ENCODE measurements around the gene ZNF546.
"Not testable (repeated sequence)": the region's sequence is repeated elsewhere in the genome, so short reads cannot be mapped to it uniquely, and the experiment has no call there.

The ZNF546 gene

DNA sequence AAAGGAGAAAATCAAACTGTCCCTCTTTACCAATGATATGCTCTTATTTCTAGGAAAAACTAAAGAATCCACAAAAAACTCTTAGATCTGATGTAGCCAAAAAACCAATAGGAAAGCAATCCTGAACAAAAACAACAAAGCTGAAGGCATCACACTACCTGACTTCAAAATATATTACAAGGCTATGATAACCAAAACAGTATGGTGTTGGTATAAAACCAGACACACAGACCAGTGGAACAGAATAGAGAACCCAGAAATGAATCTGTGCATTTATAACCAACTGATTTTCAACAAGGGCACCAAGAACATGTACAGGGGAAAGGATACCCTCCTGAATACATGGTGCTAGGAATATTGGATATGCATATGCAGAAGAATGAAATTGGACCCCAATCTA lies 9.7 kb upstream of the ZNF546 start:
- no peak for DNase-seq

DNA sequence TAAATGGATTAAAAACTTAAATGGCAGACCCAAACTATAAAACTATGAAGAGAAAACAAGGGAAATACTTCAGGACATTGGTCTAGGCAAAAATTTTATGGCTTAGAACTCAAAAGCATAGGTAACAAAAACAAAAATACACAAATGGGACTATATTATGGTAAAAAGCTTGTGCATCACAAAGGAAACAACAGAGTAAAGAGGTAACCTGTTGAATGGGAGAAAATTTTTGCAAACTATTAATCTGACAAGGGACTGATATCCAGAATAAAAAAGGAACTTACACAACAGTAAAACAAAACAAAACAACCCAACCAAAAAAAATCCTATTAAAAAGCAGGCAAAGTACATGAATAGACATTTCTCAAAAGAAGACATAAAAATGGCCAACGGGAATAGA lies 9.3 kb upstream of the ZNF546 start:
- DNase-seq = no peak

DNA sequence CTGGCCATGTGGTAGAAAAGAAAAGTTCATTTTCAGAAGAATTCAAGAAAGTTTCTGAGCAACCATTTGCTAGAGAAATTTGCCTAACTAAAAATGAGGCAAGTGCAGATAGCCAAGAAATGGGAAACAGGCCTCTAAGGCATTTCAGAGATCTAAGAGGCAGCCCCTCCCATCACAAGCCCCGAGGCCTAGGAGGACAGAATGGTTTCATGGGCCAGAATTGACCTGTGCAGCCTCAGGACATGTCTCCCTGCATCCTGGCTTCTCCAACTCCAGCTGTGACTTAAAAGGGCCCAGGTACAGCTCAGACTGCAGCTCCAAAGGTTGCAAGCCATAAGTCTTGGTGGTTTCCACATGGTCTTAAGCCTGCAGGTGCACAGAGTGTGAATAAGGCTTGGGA lies 3.3 kb upstream of the ZNF546 start:
- DNase-seq = no peak

DNA sequence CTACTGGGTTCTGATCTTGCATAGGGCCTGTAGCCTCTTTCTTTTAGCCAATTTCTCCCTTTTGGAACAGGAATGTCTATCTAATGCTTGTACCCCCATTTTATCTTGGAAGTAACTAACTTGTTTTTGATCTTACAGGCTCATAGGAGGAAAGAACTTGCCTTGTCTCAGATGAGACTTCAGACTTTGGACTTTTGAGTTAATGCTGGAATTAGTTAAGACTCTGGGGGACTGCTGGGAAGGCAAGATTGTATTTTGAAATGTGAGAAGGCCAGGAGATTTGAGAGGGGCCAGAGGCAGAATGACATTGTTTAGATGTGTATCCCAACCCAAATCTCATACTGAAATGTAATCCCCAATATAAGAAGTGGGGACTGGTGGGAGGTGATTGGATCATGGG lies 2.5 kb upstream of the ZNF546 start:
- DNase-seq = no peak

DNA sequence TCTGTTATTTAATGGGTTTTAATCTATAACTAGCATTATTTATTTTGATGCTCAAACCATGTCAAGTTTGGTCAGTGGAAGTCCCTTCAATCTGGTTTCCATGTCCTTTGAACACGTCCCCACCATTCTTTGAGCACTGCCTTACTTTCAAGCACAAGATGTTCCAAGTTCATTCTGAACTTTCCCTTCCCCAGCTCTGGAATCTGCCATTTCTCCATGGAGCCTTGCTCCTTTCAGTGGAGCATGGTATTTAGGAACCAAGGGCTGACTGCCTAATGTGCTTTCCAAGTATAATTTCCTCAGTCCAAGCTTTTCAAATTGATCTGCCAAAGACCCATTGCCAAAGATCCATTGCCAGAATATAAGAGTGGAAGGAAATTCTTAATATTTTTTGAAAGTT lies 1.1 kb upstream of the ZNF546 start:
- DNase-seq = no peak

DNA sequence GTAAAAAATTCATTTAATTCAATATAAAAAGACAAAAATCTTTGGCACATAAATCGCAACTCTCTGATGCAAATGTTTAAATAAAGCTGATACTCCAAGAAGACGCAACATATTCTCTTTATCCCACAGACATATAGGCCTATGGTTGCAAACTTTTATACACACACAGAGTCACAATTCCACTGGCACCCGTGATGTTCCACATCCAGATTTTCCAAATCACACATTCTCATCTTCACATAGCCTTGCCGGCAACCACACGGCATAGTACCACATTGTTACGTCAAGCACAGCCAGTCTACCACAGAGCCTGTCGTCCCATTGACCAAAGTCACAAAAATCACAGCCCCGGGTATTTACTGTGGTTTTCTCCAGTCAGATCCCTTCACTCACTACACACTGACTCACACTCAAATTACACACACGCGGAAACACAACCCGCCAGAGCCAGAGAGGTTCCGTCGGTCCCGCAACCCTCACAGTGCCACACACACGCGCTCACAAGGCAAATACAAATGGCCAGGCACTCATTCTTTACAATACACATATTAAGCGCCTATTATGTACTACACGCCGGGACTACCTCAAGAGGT lies 546 bp upstream of the ZNF546 start:
- no peak for DNase-seq

DNA sequence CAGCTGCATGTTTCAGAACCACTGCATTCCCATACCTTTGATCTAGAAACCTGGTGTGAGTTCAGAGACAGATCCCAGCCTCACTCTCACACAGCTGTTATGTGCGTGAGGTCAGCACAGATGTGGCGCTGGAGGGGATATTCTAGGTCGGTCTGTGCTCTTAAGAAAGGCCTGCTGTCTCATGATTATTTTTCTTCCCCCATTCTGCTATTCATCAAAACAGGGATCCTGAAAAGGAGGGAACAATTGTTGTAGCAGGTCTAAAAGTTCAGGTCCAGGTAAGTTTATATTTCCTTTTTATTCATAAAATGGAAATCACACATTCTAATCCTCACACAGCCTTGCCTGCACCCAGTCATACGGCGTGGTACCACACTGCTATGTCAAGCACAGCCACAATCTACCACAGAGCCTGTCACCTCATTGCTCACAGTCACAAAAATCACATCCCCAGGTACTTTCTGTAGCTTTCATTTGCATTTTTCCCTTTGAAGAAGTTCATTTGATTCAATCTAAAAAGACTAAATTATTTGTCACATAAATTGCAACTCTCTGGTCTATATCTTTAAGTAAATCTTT lies 867 bp downstream of the ZNF546 start:
- DNase-seq = no peak

DNA sequence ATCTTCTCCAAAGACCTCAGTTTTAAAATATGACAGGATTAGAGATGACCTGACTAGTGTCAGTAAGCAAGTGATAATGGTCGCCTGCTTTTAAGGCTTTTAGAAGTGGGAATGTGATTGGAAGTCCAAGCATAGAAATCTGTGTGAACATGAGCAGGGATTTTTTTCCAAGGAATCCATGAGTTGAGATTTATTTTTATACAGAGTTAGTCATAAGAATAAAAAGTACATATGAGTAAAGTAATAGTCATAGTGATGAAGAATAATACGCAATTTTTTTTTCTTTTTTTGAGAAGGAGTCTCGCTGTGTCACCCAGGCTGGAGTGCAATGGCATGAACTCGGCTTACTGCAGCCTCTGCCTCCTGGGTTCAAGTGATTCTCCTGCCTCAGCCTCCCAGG lies 1.6 kb downstream of the ZNF546 start:
- no peak for DNase-seq

DNA sequence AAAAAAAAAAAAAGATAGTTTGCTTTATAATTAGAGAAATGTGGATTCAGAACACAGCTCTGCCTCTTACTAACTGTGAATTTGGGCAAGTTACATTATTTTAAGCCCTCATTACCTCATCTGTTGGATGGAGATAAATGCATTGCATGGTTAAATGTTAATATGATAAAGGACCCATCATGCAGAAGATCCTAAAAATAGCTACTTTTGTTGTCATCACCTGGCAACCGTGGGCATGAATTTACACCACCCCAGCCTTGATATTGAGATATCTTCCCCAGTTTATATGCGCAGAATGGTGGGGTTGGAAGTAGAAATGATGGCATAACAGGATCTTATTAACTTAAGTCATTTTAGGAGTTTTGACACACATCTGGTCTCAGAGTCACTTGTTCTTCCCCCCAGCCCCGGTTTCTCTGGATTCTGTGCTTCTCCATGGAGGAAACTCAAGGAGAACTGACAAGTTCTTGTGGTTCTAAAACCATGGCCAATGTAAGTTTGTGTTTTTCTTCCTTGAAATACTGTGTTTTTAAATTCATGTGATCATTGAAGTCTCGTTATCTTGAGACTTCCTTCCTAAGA lies 8.9 kb downstream of the ZNF546 start:
- no peak for DNase-seq

DNA sequence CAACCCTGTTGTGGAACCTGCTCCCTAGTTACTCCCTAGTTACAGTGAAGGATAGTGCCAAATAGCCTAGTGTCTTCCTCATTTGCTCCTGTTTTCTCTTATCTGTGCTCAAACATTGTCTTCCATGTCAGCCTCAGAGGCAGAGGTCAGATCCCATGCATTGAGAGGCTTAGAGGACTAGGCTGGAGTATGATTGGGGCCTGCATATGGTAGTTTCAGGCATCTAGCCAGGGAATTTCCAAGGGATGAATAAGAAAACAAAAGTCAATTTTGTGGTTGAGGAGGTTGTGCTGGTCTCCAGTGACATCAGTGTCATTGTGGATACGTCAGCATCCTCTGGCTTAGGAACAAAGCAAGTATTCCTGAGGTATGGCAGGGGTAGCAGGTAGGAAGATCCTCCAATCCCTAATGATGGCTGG lies 9.4 kb downstream of the ZNF546 start:
- no peak for DNase-seq

DNA sequence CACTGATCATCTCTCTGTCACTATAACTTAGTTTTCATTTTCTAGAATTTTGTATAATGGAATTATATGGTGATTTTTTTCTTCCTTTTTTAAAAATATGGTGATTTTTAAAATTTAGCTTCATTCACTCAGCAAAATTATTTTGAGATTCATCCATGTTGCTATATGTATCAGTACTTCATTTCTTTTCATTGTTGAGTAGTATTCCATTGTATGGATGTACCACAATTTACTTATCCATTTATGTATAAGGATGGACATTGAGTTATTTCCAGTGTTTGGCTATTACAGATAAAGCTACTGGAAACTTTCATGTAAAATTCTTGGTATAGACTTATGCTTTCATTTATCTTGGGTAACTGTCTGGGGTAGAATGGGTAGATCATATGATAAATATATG lies 12.8 kb downstream of the ZNF546 start:
- DNase-seq = no peak

DNA sequence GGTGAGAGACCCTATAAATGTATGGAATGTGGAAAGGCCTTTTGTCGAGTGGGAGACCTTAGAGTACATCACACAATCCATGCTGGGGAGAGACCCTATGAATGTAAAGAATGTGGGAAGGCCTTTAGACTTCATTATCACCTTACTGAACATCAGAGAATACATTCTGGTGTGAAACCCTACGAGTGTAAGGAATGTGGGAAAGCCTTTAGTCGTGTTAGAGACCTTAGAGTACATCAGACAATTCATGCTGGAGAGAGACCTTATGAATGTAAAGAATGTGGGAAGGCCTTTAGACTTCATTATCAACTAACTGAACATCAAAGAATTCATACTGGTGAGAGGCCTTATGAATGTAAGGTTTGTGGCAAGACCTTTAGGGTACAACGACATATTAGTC lies 17.1 kb downstream of the ZNF546 start:
- DNase-seq = no peak

DNA sequence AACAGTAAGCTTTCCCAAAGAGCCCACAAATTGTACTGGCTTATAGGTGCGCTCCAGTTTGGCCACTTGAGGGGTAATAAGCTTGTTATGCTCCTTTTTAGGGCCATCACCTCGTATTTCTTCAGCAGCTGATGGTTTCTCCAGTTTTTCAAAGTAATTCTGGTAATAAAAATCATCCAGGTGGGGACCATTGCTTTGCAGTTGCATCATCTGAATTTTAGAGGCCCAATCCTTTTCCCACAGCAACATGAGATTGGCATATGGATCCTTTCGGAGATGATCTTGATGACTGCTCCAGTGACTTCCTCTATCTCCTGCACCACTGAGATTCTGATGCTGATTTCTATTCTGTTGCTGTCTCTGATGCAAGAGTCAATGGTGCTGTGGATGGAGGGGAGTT lies 27.1 kb downstream of the ZNF546 start:
- DNase-seq = no peak

DNA sequence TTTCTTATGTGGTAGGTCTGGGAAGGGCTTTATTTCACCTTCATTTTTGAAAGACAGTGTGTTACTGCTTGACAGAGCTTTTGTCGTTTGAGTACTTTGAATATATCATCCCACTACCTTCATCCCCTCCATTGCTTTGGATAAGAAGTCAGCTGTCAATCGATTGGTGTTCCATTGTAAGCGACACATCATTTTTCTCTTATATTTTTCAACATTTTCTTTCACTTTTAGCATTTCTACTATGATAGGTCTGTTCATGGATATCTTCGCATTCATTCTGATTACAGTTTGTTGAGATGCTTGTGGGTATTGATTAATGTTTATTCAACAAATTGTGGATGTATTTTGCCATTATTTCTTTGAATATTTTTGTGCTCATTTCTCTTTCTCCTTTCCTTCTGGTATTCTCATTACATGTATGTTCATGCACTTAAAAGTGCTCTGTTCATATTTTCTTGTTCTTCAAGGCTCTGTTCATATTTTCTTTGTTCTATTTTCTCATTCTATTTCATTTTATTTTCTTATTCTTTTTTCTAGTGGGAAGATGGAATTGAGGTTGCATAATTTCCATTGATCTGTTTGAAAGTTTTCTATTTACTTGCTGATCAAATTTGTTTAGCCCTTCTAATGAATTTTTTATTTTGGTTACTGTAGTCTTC lies 29.2 kb downstream of the ZNF546 start:
- DNase-seq = no peak

DNA sequence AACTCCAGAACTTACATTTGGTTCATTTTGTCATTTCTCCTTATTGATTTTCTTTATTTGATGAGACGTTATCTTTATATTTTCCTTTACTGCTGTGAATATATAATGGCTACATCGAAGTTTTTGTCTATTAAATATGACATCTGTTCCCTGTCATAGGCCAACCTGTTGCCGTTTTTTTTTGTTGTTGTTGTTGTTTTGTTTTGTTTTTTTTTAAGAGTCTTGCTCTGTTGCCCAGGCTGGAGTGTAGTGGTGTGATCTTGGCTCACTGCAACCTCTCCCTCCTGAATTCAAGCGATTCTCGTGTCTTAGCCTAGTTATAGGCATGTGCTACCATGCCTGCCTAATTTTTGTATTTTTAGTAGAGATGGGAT lies 29.7 kb downstream of the ZNF546 start:
- DNase-seq = no peak

DNA sequence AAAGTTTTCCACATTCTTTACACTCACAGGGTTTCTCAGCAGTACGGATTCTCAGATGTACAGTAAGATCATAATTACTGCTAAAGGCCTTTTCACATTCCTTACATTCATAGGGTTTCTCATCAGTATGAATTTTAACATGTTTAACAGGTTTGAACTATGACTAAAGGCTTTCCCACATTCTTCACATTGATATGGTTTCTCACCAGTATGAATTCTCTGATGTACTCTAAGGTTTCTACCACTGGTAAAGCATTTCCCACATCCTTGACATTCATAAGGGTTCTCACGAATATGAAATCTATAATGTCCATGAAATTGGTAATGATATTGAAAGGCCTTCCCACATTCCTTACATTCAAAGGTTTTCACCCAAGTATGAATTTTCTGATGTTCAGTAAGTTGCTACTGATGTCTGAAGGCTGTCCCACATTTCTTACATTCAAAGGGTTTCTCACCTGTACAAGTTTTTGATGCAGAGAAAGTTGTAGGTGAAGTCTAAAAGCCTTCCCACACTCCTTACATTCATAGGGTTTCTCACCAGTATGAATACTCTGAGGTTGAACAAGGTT lies 37.2 kb downstream of the ZNF546 start:
- DNase-seq = no peak

DNA sequence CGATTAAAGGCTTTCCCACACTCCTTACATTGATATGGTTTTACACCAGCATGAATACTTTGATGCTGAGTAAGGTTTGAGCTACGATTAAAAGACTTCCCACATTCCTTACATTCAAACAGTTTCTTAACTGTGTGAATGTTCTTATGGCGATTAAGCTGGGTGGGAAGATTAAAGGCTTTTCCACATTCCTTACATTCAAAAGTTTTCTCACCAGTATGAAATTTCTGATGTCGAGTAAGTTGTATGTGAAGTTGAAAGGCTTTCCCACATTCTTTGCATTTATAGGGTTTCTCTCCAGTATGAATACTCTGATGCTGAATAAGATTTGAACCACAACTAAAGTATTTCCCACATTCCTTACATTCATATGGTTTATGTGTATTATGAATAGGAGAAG lies 39.1 kb downstream of the ZNF546 start:
- DNase-seq = no peak

DNA sequence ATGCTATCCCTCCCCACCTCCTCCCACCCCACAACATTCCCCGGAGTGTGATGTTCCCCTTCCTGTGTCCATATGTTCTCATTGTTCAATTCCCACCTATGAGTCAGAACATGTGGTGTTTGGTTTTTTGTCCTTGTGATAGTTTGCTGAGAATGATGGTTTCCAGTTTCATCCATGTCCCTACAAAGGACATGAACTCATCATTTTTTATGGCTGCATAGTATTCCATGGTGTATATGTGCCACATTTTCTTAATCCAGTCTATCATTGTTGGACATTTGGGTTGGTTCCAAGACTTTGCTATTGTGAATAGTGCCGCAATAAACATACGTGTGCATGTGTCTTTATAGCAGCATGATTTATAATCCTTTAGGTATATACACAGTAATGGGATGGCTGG lies 41.2 kb downstream of the ZNF546 start:
- not testable (repeated sequence) for DNase-seq

DNA sequence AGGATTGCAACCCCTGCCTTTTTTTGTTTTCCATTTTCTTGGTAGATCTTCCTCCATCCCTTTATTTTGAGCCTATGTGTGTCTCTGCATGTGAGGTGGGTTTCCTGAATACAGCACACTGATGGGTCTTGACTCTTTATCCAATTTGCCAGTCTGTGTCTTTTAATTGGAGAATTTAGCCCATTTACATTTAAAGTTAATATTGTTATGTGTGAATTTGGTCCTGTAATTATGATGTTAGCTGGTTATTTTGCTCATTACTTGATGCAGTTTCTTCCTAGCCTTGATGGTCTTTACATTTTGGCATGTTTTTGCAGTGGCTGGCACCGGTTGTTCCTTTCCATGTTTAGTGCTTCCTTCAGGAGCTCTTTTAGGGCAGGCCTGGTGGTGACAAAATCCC lies 44.9 kb downstream of the ZNF546 start:
- DNase-seq = not testable (repeated sequence)

DNA sequence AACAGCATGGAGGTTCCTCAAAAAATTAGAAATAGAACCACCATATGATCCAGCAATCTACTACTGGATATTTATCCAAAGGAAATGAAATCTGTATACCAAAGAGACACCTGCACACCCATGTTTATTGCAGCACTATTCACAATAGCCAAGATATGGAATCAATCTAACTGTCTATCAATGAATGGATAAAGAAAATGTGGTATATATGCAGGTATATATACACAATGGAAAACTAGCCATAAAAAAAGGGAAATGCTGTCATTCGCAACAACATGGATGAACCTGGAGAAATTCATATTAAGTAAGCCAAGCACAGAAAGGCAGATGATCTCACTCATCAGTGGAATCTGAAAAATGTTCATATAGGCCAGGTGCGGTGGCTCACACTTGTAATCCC lies 56.6 kb downstream of the ZNF546 start:
- DNase-seq = no peak

DNA sequence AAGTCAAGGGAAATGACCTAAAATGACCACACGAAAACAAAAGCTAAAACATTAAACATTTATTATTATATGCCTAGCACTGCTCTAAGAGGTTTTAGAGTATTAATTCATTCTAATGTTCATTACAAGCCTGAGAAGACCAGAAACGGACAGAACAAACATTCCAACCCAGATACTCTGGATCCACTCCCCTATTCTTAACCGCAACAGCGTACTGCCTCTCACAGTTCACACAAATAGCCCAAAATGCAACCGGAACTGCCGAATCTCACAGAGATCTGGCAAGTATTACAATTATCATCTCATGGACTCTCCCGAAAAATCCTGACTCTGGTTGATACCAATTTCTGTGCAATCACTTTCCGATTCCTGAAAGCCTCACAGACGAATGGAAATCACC lies 57.8 kb downstream of the ZNF546 start:
- no peak for DNase-seq

DNA sequence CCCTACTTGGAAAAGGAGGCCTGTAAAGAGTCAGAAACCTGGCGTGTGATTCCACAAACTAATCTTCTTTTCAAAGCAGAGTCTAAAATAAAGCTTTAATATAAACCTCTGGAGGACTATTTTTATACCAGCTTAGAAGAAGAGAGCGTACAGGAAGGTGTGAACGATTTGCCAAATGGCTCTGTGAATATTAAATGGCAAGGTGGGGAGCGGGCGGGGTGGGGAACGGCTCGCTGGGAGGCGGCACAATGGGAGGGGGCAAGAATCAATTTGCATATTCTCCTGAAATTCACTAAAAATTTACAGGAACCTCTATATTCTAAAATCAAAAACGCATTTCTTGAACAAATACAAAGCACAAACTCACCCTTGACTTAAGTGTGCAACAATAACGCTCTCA lies 58.2 kb downstream of the ZNF546 start:
- no peak for DNase-seq

DNA sequence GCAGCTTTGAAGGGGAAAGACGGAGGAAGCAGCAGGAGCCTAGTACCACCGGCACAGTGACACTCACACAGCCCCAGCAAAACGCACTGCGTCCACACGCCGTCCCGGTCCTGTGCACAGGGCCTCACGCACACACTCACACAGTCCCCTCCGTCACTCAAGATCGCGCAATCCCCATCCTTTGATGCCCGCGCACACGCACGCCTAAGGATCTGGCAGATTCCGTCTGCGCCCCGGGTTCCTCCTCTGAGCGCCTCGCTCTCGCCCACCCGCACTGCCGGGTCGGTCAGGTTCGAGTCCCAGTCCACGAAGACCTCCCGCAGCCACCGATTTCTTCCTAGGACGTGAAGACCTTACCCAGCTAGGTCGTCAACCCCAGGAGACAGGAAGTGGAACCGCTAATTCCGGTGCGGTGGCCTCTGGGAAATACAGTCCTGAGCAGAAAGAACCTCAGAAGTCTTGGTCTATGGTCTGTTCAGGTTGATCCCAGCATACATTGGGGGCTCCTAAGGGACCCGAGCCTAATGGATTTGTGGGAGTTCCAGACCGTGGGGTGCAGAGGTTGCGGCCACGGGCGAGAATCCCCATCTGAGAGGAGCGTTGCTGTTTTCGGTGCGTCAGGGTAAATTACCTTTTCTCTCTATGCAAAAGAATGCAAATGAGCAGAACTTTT lies 59.1 kb downstream of the ZNF546 start, which contains the start of gene ZNF780B:
Gene ZNF780B, minus strand, starts transcription at position 400 of the 673 bp plus-strand sequence. CDS start 5,899 bp downstream, outside the sequence.
- DNase-seq = peak; percentile 73

Measured in CD4-positive, alpha-beta T cell treated with Interleukin-17A for 4 hours (primary cell).